Neural progenitor cell (in vitro differentiated cells): Measurements from ENCODE around the gene CTSE.

Experiments
- EZH2 ChIP-seq: fragments of 200-600 bp; sonication (generic); IDR thresholded peaks from 2 replicates; pipeline ENCODE4 v1.6.1; 2017; ENCODE audit warnings: antibody characterized with exemption, mild to moderate bottlenecking, moderate library complexity
- EZH2phosphoT487 ChIP-seq: fragments of 200-600 bp; sonication (generic); IDR thresholded peaks from 2 replicates; pipeline ENCODE4 v1.6.1; 2017; ENCODE audit warnings: antibody characterized with exemption
- TF ChIP-seq, protein P1 (sequence below): fragments of 200-600 bp; sonication (generic); IDR thresholded peaks from 2 replicates; pipeline ENCODE4 v1.5.1; 2017; ENCODE audit warnings: antibody characterized with exemption, mild to moderate bottlenecking

DNA sequence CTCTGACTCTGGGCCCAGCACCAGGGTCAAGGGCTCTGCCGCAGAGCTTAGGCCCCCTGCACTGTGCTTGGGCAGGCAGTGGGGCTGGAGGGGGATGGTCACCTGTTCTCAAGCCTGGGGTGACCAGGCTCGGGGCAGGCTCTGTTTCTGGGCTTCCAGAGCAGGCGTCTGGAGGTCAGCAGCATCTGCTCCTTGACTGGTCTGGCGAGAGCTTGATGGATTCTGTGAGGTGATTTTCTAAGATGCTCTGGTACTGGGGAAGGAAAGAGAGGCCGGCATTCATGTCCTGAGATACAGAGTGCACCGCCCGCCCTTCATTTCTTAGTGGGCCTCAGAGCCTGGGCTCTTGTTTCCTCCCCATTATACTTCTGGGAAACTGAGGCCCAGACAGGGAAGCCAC lies 45.0 kb downstream of the CTSE start:
- TF ChIP-seq, protein P1, sequence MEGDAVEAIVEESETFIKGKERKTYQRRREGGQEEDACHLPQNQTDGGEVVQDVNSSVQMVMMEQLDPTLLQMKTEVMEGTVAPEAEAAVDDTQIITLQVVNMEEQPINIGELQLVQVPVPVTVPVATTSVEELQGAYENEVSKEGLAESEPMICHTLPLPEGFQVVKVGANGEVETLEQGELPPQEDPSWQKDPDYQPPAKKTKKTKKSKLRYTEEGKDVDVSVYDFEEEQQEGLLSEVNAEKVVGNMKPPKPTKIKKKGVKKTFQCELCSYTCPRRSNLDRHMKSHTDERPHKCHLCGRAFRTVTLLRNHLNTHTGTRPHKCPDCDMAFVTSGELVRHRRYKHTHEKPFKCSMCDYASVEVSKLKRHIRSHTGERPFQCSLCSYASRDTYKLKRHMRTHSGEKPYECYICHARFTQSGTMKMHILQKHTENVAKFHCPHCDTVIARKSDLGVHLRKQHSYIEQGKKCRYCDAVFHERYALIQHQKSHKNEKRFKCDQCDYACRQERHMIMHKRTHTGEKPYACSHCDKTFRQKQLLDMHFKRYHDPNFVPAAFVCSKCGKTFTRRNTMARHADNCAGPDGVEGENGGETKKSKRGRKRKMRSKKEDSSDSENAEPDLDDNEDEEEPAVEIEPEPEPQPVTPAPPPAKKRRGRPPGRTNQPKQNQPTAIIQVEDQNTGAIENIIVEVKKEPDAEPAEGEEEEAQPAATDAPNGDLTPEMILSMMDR, result no peak
- no peak for TF ChIP-seq EZH2phosphoT487
- TF ChIP-seq EZH2, result no peak
